A673 (cell line): ENCODE measurements around the gene SYNGR1. TPM values are rescaled to one million over a fixed set of nuclear protein-coding genes. Genes with fewer than 3 reads are reported as not detected.
"Not testable (repeated sequence)": the region's sequence is repeated elsewhere in the genome, so short reads cannot be mapped to it uniquely, and the experiment has no call there.

Experiments
- BruUV-seq: library from RNA; stranded (reverse); fragments of 400-500 nt; replicated peaks from 2 replicates; lab custom pipeline; 2021; lab: Mats Ljungman, UMichigan
- CTCF ChIA-PET: fragments of 300-600 bp; sonication (Branson Sonifier 250); formaldehyde crosslinking; loops from one replicate; lab custom pipeline; 2022; ENCODE audit warnings: antibody characterized with exemption; lab: Charles Lee
- POLR2A ChIA-PET: fragments of 300-600 bp; sonication (Branson Sonifier 250); formaldehyde crosslinking; loops from one replicate; lab custom pipeline; 2022; ENCODE audit warnings: antibody characterized with exemption; ENCODE audit not compliant: low non-redundant PET; lab: Charles Lee
- DNase-seq: peaks from one replicate; pipeline ENCODE4 v3.0.0-alpha.2; 2015; ENCODE audit warnings: low spot score
- H3K27ac ChIP-seq: fragments of 200-600 bp; sonication (generic); 2 replicates; pipeline ENCODE4 v1.5.1; 2016; ENCODE audit warnings: mixed run types, low read depth, mild to moderate bottlenecking, mixed read lengths, antibody characterized with exemption, low read length; ENCODE audit not compliant: poor library complexity, severe bottlenecking
- H3K27me3 ChIP-seq: fragments of 200-600 bp; sonication (generic); replicated peaks from 2 replicates; pipeline ENCODE4 v1.6.1; 2017; ENCODE audit warnings: mixed run types, low read depth, mild to moderate bottlenecking, mixed read lengths, antibody characterized with exemption, low read length; ENCODE audit not compliant: insufficient read depth, poor library complexity
- H3K36me3 ChIP-seq: fragments of 200-600 bp; sonication (generic); 2 replicates; pipeline ENCODE4 v1.6.1; 2016; ENCODE audit warnings: mixed run types, mild to moderate bottlenecking, mixed read lengths, antibody characterized with exemption, low read length; ENCODE audit not compliant: insufficient read depth, poor library complexity, severe bottlenecking
- H3K4me1 ChIP-seq: fragments of 200-600 bp; sonication (generic); 2 replicates; pipeline ENCODE4 v1.6.1; 2017; ENCODE audit warnings: mixed run types, mild to moderate bottlenecking, mixed read lengths, antibody characterized with exemption, low read length; ENCODE audit not compliant: insufficient read depth, poor library complexity, severe bottlenecking
- H3K4me3 ChIP-seq: fragments of 200-600 bp; sonication (generic); 2 replicates; pipeline ENCODE4 v1.5.1; 2016; ENCODE audit warnings: low read depth, mixed run types, mild to moderate bottlenecking, mixed read lengths, low read length; ENCODE audit not compliant: poor library complexity, severe bottlenecking
- H3K9me3 ChIP-seq: fragments of 200-600 bp; sonication (generic); 2 replicates; pipeline ENCODE4 v1.6.1; 2016; ENCODE audit warnings: mixed run types, low read depth, mild to moderate bottlenecking, mixed read lengths, antibody characterized with exemption, low read length; ENCODE audit not compliant: poor library complexity, severe bottlenecking
- CTCF ChIP-seq: fragments of 300-800, 200-600 bp; sonication (generic); conservative IDR thresholded peaks from 2 replicates; pipeline ENCODE4 v1.5.1; 2017; ENCODE audit warnings: low read depth, mild to moderate bottlenecking, antibody characterized with exemption, low read length, moderate library complexity, mixed read lengths
- EZH2 ChIP-seq: fragments of 200-600 bp; sonication (generic); IDR thresholded peaks from 2 replicates; pipeline ENCODE4 v1.6.1; 2017; ENCODE audit warnings: borderline replicate concordance, low read depth, mild to moderate bottlenecking, mixed read lengths, antibody characterized with exemption, low read length; ENCODE audit not compliant: poor library complexity, severe bottlenecking
- intact Hi-C: fragments of 100-400 bp; cut with micrococcal nuclease; formaldehyde crosslinking; loops from one replicate; pipeline ENCODE4 v1.10.0; 2022; ENCODE audit not compliant: unreplicated experiment
- total RNA-seq: library from RNA; stranded (reverse); gene quantifications from 2 replicates; pipeline ENCODE4 v1.2.3, GENCODE V29; 2021

SYNGR1 gene
- total RNA-seq, 1 experiment from 2014 or later, result 31.7 TPM

- Histone ChIP-seq H3K4me3 (no peak overlapping the region), H3K4me1 (peaks cover 16% of the 10 kb centered on the region), H3K27ac (no peak overlapping the region), H3K36me3 (no peaks in the 10 kb centered on the region), H3K27me3 (no peaks in the 10 kb centered on the region), H3K9me3 (no peaks in the 10 kb centered on the region)
- TF ChIP-seq EZH2 (no peak), CTCF (no peak)
- intact Hi-C loops, result no loop called here
- ChIA-PET CTCF (interaction anchor here (0.7 kb wide), 1 partner anchor 179 kb away, joined by 5 read pairs; no protein-coding TSS in a partner anchor), POLR2A (no interaction called here)
- no TSS peak for BruUV-seq
- DNase-seq, result no peak
Measured at GRCh38 chr22:39336411-39336810, 13.4 kb upstream of the SYNGR1 start.

DNA sequence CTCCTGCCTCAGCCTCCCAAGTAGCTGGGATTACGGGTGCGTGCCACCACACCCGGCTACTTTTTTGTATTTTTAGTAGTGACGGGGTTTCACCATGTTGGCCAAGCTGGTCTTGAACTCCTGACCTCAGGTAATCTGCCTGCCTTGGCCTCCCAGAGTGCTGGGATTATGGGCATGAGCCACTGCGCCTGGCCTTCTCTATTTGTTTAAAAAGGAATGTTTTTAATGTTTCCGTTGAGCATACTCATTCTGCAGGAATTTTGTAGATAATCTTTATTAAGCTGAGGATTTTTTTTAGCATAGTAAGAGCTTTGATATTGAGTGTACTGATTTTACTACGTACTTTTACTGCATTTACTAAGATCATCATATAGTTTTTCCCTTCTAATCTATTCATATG lies 10.0 kb upstream of the SYNGR1 start:
- H3K4me1 ChIP-seq, H3K9me3 ChIP-seq, H3K36me3 ChIP-seq, CTCF ChIA-PET, H3K27ac ChIP-seq, H3K27me3 ChIP-seq, H3K4me3 ChIP-seq, BruUV-seq, intact Hi-C loops, DNase-seq: not testable (repeated sequence)
- POLR2A ChIA-PET, result interaction anchor here (0.6 kb wide), 1 partner anchor 9 kb away, joined by 4 read pairs; no protein-coding TSS in a partner anchor

- intact Hi-C loops, result no loop called here
- BruUV-seq, result no TSS peak
- no peak for TF ChIP-seq EZH2
- TF ChIP-seq CTCF, result no peak; the same call in 1 of the 2 replicates
- Histone ChIP-seq H3K9me3 (no peaks in the 10 kb centered on the region), H3K4me3 (no peak overlapping the region), H3K4me1 (peaks cover 6% of the 10 kb centered on the region), H3K27me3 (no peaks in the 10 kb centered on the region), H3K27ac (no peak overlapping the region), H3K36me3 (no peaks in the 10 kb centered on the region)
- POLR2A ChIA-PET, result no interaction called here
- no peak for DNase-seq
- CTCF ChIA-PET, result no interaction called here
Measured at GRCh38 chr22:39341179-39341578, 8.6 kb upstream of the SYNGR1 start.
